HepG2 (cell line): ENCODE measurements around the gene TECPR1. TPM values are rescaled to one million over a fixed set of nuclear protein-coding genes. Genes with fewer than 3 reads are reported as not detected.

Experiments used
- CBFB ChIP-seq: sonication (generic); formaldehyde crosslinking; IDR thresholded peaks from 2 replicates; pipeline ENCODE4 v1.4.0; 2020; ENCODE audit warnings: missing genetic modification reagents
- ELF3 ChIP-seq: IDR thresholded peaks from 2 replicates; pipeline ENCODE4 v1.6.1; 2016; ENCODE audit warnings: missing genetic modification reagents, missing compliant biosample characterization
- FOXK1 ChIP-seq: sonication (generic); formaldehyde crosslinking; IDR thresholded peaks from 2 replicates; pipeline ENCODE4 v1.4.0; 2020; ENCODE audit warnings: low read depth, missing genetic modification reagents, borderline replicate concordance
- GMEB2 ChIP-seq: IDR thresholded peaks from 2 replicates; pipeline ENCODE4 v1.6.1; 2016; ENCODE audit warnings: missing biosample characterization, missing genetic modification reagents, low read depth
- HDAC6 ChIP-seq: fragments of 200-600 bp; sonication (generic); IDR thresholded peaks from 2 replicates; pipeline ENCODE4 v1.7.0; 2017; ENCODE audit warnings: mild to moderate bottlenecking, antibody characterized with exemption, low read length, low read depth
- HMGXB3 ChIP-seq: sonication (generic); formaldehyde crosslinking; IDR thresholded peaks from 2 replicates; pipeline ENCODE4 v1.4.0; 2020; ENCODE audit warnings: missing genetic modification reagents, borderline replicate concordance
- MEIS2 ChIP-seq: sonication (generic); formaldehyde crosslinking; IDR thresholded peaks from 2 replicates; pipeline ENCODE4 v1.9.0; 2021; ENCODE audit warnings: mild to moderate bottlenecking, missing genetic modification reagents
- MLX ChIP-seq: IDR thresholded peaks from 2 replicates; pipeline ENCODE4 v1.6.1; 2016
- MTA3 ChIP-seq: sonication (generic); formaldehyde crosslinking; IDR thresholded peaks from 2 replicates; pipeline ENCODE4 v1.4.0; 2020; ENCODE audit warnings: missing genetic modification reagents
- MYPOP ChIP-seq: sonication (generic); formaldehyde crosslinking; IDR thresholded peaks from 2 replicates; pipeline ENCODE4 v1.8.1; 2023; ENCODE audit warnings: mild to moderate bottlenecking, moderate library complexity, missing genetic modification reagents
- POLR2AphosphoS2 ChIP-seq: IDR thresholded peaks from 2 replicates; pipeline ENCODE4 v1.6.1; 2011; ENCODE audit warnings: low read depth, low read length, improper control_type of control experiment
- SMAD9 ChIP-seq: sonication (generic); formaldehyde crosslinking; IDR thresholded peaks from 2 replicates; pipeline ENCODE4 v1.5.1; 2020; ENCODE audit warnings: mild to moderate bottlenecking, missing genetic modification reagents
- SRSF1 ChIP-seq: fragments of 200-400 bp; formaldehyde crosslinking; optimal IDR thresholded peaks from 2 replicates; pipeline ENCODE3; 2017; ENCODE audit warnings: mild to moderate bottlenecking, low read depth, low read length, moderate library complexity
- THAP7 ChIP-seq: sonication (generic); formaldehyde crosslinking; IDR thresholded peaks from 2 replicates; pipeline ENCODE4 v1.8.1; 2023; ENCODE audit warnings: mild to moderate bottlenecking, missing genetic modification reagents
- TMF1 ChIP-seq: sonication (generic); formaldehyde crosslinking; IDR thresholded peaks from 2 replicates; pipeline ENCODE4 v1.8.1; 2022; ENCODE audit warnings: low read depth, missing genetic modification reagents
- ZFP1 ChIP-seq: IDR thresholded peaks from 2 replicates; pipeline ENCODE4 v1.6.1; 2016
- ZNF430 ChIP-seq: sonication (generic); formaldehyde crosslinking; IDR thresholded peaks from 2 replicates; pipeline ENCODE4 v1.9.0; 2021; ENCODE audit warnings: mild to moderate bottlenecking, missing genetic modification reagents
- ZNF501 ChIP-seq: sonication (generic); formaldehyde crosslinking; IDR thresholded peaks from 2 replicates; pipeline ENCODE4 v1.5.1; 2020; ENCODE audit warnings: mild to moderate bottlenecking, moderate library complexity, missing genetic modification reagents
- ZNF513 ChIP-seq: sonication (generic); formaldehyde crosslinking; conservative IDR thresholded peaks from 2 replicates; pipeline ENCODE4 v1.5.0; 2020; ENCODE audit warnings: missing genetic modification reagents
- ZSCAN22 ChIP-seq: sonication (generic); formaldehyde crosslinking; IDR thresholded peaks from 2 replicates; pipeline ENCODE4 v1.4.0; 2020; ENCODE audit warnings: mild to moderate bottlenecking, missing genetic modification reagents
- polyA plus RNA-seq, 8 experiments: library from polyadenylated mRNA; depleted of rRNA in 3 of 8; stranded (reverse) in 7 of 8; unstranded in 1 of 8; fragments of >200 nt; fragmentation: Illumina TruSeq in 4 of 8; extraction: Trizol in 4 of 8; gene quantifications; 2 replicates each; pipeline versions ENCODE4 v1.2.1 to v1.2.3, GENCODE V29; 2011 to 2016; ENCODE audit warnings: low read depth in 4 of 8, missing spikeins in 1 of 8, mixed read lengths in 1 of 8; ENCODE audit not compliant: insufficient read depth in 1 of 8
- total RNA-seq, 5 experiments: library from RNA; depleted of rRNA; stranded (reverse); fragments of >200 nt; fragmentation: Illumina TruSeq; extraction: Trizol; gene quantifications; 2 replicates each; pipeline ENCODE4 v1.2.3, GENCODE V29; 2016; ENCODE audit warnings: low read depth in 1 of 5

The TECPR1 gene
- total and polyA plus RNA-seq, 2 of the 13 experiments (the other 11 are each of a cell fraction or from before 2014, with no cell fraction given) = 2.3 to 6.3 TPM

- TF ChIP-seq MLX (CRISPR knock-in tag) = 0 out of 2 replicates have a peak, but pooled peaks have one; percentile 6
- TF ChIP-seq ZFP1 (CRISPR knock-in tag) = no peak
- TF ChIP-seq MTA3 = no peak
- TF ChIP-seq FOXK1 (CRISPR knock-in tag) = no peak
- 0 out of 2 replicates have a peak, but pooled peaks have one; percentile 10 for TF ChIP-seq MYPOP (CRISPR knock-in tag)
- peak; percentile 59; the same call in 1 of the 2 replicates for TF ChIP-seq ZNF430
- TF ChIP-seq ZSCAN22 (CRISPR knock-in tag) = no peak
- TF ChIP-seq HDAC6 = no peak
- no peak for TF ChIP-seq SRSF1
- peak; percentile 7 for TF ChIP-seq ZNF501 (CRISPR knock-in tag)
- TF ChIP-seq SMAD9 (CRISPR knock-in tag) = no peak
- peak; percentile 28; the same call in 1 of the 2 replicates for TF ChIP-seq THAP7
- no peak for TF ChIP-seq MEIS2 (CRISPR knock-in tag)
- TF ChIP-seq CBFB (CRISPR knock-in tag) = no peak
- TF ChIP-seq HMGXB3 (CRISPR knock-in tag) = 0 out of 2 replicates have a peak, but pooled peaks have one; percentile 22
- peak; percentile 69 for TF ChIP-seq TMF1 (CRISPR knock-in tag)
- no peak for TF ChIP-seq ZNF513
- no peak for TF ChIP-seq GMEB2 (CRISPR knock-in tag)
- no peak for TF ChIP-seq POLR2AphosphoS2
- no peak for TF ChIP-seq ELF3
Observed at GRCh38 chr7:98252425-98253054, 508 bp upstream of the TECPR1 start (continued).
